Uterus (tissue), 2 donors: ENCODE results near the gene TMC2.

Experiments used
- CTCF ChIP-seq, 4 experiments: fragments of 200-600 bp in 2 of 4; fragments of 450-650 bp in 2 of 4; sonication (generic) in 2 of 4; IDR thresholded peaks; one replicate each; pipeline ENCODE4 v1.5.1; 2016 to 2019; ENCODE audit warnings: antibody characterized with exemption in 4 of 4, mild to moderate bottlenecking in 2 of 4, moderate library complexity in 1 of 4
- POLR2A ChIP-seq, 2 donors: fragments of 450-650 bp; IDR thresholded peaks; one replicate each; pipeline ENCODE4 v1.6.1; 2016; ENCODE audit warnings: antibody characterized with exemption in 2 of 2, mild to moderate bottlenecking in 1 of 2, moderate library complexity in 1 of 2

DNA sequence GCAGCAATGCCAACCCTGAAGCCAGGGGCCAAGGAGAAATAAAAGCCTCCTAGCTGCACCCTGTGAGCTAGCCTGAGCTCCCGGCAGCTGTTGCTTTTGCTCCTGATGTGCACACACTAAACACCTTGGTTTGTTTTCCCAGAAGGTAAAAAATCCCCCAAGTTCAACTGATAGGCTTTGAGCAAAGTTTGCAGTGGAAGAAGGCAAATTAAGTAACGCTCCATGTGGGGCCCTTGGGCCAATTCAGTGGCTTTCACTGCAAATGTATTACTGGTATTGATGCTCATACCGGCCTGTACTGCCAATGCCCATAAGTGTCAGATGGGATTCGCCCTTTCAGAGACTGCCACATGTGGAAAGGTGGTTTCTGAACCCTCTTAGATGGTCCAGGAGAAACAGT, 137.1 kb downstream of the TMC2 start:
- no peak for TF ChIP-seq CTCF (IDR thresholded peaks at IDR 0.05)
- no peak for TF ChIP-seq POLR2A (IDR thresholded peaks at IDR 0.05)
